Prostate gland (tissue), 2 donors: ENCODE measurements around the gene CXorf38.

Experiments used
- POLR2A ChIP-seq: fragments of 450-650 bp; IDR thresholded peaks from one replicate; pipeline ENCODE4 v1.6.1; 2016; ENCODE audit warnings: antibody characterized with exemption, mild to moderate bottlenecking
- POLR2AphosphoS5 ChIP-seq: sonication (generic); formaldehyde crosslinking; IDR thresholded peaks from one replicate; pipeline ENCODE4 v1.6.1; 2017; ENCODE audit warnings: antibody characterized with exemption
- TF ChIP-seq, protein P1 (sequence below), 4 experiments: fragments of 200-600 bp in 2 of 4; fragments of 450-650 bp in 2 of 4; sonication (generic) in 2 of 4; IDR thresholded peaks; 1 replicate in 3 of 4; 2 replicates in 1 of 4; pipeline ENCODE4 v1.5.1; 2016 to 2019; ENCODE audit warnings: antibody characterized with exemption in 4 of 4, mild to moderate bottlenecking in 2 of 4, moderate library complexity in 2 of 4

DNA sequence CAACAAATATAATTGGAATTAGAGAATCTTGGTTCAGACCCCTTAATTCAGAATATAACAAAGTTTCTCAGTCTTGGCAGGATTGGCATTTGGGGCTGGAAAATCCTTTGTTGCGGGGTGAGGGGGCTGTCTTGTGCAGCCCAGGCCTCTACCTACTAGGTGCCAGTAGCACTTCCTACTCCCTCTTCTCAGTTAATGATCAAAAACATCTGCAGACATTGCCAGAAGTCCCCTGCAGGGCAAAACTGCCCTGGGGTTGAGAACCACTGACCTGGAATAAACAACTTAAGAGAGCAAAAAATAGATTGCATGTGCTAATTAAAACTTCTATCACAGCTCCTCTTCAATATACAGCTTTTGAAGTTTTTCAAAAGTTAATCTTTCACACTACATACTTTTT, 36.7 kb upstream of the CXorf38 start:
- TF ChIP-seq, protein P1, sequence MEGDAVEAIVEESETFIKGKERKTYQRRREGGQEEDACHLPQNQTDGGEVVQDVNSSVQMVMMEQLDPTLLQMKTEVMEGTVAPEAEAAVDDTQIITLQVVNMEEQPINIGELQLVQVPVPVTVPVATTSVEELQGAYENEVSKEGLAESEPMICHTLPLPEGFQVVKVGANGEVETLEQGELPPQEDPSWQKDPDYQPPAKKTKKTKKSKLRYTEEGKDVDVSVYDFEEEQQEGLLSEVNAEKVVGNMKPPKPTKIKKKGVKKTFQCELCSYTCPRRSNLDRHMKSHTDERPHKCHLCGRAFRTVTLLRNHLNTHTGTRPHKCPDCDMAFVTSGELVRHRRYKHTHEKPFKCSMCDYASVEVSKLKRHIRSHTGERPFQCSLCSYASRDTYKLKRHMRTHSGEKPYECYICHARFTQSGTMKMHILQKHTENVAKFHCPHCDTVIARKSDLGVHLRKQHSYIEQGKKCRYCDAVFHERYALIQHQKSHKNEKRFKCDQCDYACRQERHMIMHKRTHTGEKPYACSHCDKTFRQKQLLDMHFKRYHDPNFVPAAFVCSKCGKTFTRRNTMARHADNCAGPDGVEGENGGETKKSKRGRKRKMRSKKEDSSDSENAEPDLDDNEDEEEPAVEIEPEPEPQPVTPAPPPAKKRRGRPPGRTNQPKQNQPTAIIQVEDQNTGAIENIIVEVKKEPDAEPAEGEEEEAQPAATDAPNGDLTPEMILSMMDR (IDR thresholded peaks at IDR 0.05) = no peak
- TF ChIP-seq POLR2A = no peak
- TF ChIP-seq POLR2AphosphoS5 = no peak
